Heart left ventricle (tissue), 13 donors: ENCODE measurements around the gene RUNX1.

Source experiments
- CTCF ChIP-seq, 12 donors: fragments of 200-600 bp; sonication (generic) in 4 of 12; IDR thresholded peaks; one replicate each; pipeline versions ENCODE4 v1.5.0 to v1.8.0; 2018 to 2022; ENCODE audit warnings: antibody characterized with exemption in 12 of 12, mild to moderate bottlenecking in 5 of 12
- POLR2A ChIP-seq, 2 donors: fragments of 450-650 bp; IDR thresholded peaks; one replicate each; pipeline ENCODE4 v1.6.1; 2017; ENCODE audit warnings: antibody characterized with exemption in 2 of 2, mild to moderate bottlenecking in 2 of 2, moderate library complexity in 2 of 2
- donor health status: ischemic (EF 13 %, LVEDD 7.1; RV severe dilation, severe dysfunction).
- donor health status: DM: no; HTN: yes; CAD: no.
- donor health status: DM: no; HTN: no; CAD: no.
- donor health status: ischemic (EF 25% LVEDD 6.9; RV normal size, moderate dysfunction).
- donor health status: ischemic (EF 25% LVEDD 5.7; RV mildly dilated, moderate dysfunction).
- donor health status: ischemic (EF 35%, LVEDD 5.7; RV mildly dilated, moderate dysfunction).
- donor health status: nonischemic (EF 11% LVEDD 7.7; RV severe dilation, severe dysfunction).
- donor health status: DM: yes; HTN: yes; CAD: no.
- donor health status: PGD.
- donor health status: ischemic (EF 29% LVEDD 5.4; RV normal size, mild dysfunction).
- donor health status: nonischemic (EF 23%, LVEDD 6.1; RV moderate dilation, normal function).

DNA sequence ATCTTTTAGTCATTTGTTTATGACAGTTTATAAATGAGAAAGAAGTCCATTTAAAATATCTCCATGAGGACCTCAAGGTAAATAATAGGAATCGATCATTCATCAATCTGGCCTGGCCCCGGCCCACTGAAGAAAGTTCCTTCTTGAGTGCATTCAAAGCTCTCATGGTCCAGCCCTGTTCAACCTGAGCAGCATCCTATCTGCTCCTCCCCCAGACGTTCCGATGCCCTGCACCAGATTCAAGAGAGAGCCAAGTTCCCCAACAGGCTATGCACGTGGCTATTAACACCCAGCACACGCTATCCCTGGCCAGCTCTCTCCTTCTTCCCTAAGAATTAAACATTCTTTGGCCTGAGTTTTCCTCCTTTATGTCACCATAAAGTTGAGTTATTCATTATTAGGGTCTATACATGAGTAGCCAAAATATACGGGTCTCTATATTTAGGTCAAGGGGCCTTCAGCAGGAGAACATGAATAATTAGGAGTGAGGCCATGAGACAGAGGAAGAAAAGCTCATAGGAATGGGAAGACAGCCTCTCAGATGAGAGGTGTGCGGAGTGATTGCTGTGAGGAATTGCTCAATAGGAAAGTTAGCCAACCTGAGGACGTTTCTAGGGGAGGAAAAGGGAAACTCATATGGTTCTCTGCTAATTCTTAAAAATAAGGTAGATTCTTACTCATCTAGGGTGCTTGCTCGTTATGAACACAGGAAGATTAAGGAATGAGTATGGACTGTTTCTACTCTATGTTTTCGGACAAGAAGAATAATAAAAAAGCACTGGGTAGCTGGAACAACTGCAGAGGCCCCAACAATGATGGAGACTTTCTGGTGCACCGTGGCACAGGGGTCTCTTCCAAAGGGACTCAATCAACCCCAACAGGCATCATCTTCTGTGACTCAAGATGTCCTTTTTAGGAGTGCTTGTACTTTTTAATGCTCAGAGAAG, 23.6 kb downstream of the RUNX1 start:
- TF ChIP-seq CTCF (IDR thresholded peaks at IDR 0.05) (no peak), POLR2A (IDR thresholded peaks at IDR 0.05) (no peak)
